HFFc6 (cell line): ENCODE measurements around the gene ZNF429. TPM values are rescaled to one million over a fixed set of nuclear protein-coding genes. Genes with fewer than 3 reads are reported as not detected.
"Not testable (repeated sequence)": the region's sequence is repeated elsewhere in the genome, so short reads cannot be mapped to it uniquely, and the experiment has no call there.

Source experiments
- DNase-seq: peaks from one replicate; pipeline ENCODE4 v3.0.0-alpha.2; 2018
- H3K27ac Mint-ChIP-seq: 2 replicates; pipeline ENCODE4 v1.8.0; 2020; ENCODE audit warnings: mild to moderate bottlenecking, mixed read lengths
- H3K27me3 Mint-ChIP-seq: 2 replicates; pipeline ENCODE4 v1.8.0; 2021; ENCODE audit warnings: mild to moderate bottlenecking, moderate library complexity, mixed read lengths; ENCODE audit not compliant: insufficient read depth
- H3K36me3 Mint-ChIP-seq: 2 replicates; pipeline ENCODE4 v1.8.0; 2021; ENCODE audit warnings: low read depth, mixed read lengths
- H3K4me1 Mint-ChIP-seq: 2 replicates; pipeline ENCODE4 v1.8.0; 2020; ENCODE audit warnings: low read depth, mixed read lengths
- H3K4me3 Mint-ChIP-seq: 2 replicates; pipeline ENCODE4 v1.8.0; 2020; ENCODE audit warnings: mild to moderate bottlenecking, moderate library complexity, mixed read lengths
- H3K9me3 Mint-ChIP-seq: 2 replicates; pipeline ENCODE4 v1.8.0; 2020; ENCODE audit warnings: mild to moderate bottlenecking, mixed read lengths
- total RNA-seq, 6 experiments: library from RNA; stranded (reverse); fragmentation: NEBNext Ultra II Directional; extraction: Animal tissue kit (Norgen Biotek cat#: 25700); gene quantifications; 2 replicates in 1 of 6; 3 replicates in 5 of 6; pipeline ENCODE4 v1.2.3, GENCODE V29; 2021
- TF ChIP-seq, protein P1 (sequence below): fragments of 200-600 bp; sonication (generic); IDR thresholded peaks from 2 replicates; pipeline ENCODE4 v1.5.0; 2021; ENCODE audit warnings: antibody characterized with exemption, mild to moderate bottlenecking

Gene ZNF429
- total RNA-seq, 6 experiments from 2014 or later, result 5.4 to 7.6 (median 6.7) TPM

DNA sequence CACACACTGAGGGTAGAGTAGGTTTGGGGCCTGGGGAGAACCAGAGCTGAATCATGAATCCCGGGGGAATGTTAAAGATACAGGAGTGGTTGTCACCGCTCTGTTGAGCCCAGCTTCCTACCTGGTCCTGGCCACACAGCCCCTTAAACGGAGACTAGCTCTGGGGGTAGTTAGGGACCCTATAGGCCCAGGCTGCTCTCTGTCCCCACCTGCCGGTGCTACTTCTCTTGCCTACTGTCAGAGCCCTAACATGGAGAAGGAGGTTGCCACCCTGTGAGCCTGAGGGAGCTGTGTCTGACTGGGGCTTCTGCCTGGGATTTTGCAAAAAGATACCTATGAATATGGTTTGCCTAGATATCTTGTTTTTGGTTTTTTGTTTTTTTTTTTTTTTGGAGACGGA, 36.6 kb upstream of the ZNF429 start:
- DNase-seq, result no peak
- no peaks in the 10 kb centered on the region for H3K4me1 Mint-ChIP-seq
- no peaks in the 10 kb centered on the region for H3K36me3 Mint-ChIP-seq
- H3K27ac Mint-ChIP-seq, result no peak overlapping the region
- TF ChIP-seq, protein P1, sequence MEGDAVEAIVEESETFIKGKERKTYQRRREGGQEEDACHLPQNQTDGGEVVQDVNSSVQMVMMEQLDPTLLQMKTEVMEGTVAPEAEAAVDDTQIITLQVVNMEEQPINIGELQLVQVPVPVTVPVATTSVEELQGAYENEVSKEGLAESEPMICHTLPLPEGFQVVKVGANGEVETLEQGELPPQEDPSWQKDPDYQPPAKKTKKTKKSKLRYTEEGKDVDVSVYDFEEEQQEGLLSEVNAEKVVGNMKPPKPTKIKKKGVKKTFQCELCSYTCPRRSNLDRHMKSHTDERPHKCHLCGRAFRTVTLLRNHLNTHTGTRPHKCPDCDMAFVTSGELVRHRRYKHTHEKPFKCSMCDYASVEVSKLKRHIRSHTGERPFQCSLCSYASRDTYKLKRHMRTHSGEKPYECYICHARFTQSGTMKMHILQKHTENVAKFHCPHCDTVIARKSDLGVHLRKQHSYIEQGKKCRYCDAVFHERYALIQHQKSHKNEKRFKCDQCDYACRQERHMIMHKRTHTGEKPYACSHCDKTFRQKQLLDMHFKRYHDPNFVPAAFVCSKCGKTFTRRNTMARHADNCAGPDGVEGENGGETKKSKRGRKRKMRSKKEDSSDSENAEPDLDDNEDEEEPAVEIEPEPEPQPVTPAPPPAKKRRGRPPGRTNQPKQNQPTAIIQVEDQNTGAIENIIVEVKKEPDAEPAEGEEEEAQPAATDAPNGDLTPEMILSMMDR, result no peak
- H3K27me3 Mint-ChIP-seq, result no peaks in the 10 kb centered on the region; the same call in 1 of the 2 replicates
- no peak overlapping the region for H3K4me3 Mint-ChIP-seq
- H3K9me3 Mint-ChIP-seq, result peaks cover 32% of the 10 kb centered on the region

DNA sequence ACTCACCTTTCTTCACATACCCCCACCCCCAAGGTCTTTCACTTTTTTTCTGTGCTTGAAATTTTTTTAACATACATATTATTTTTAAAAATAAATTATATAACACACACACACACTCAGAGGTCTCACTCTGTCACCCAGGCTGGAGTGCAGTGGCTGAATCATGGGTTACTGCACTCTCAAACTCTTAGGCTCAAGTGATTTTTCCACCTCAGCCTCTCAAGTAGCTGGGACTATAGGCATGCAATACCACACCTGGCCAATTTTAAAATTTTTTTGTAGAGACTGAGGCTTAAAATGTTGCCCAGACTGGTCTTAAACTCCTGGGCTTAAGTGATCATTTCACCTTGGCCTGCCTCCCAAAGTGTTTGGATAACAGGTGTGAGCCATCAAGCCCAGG, 32.9 kb upstream of the ZNF429 start:
- Mint-ChIP-seq H3K4me3 (no peak overlapping the region), H3K36me3 (no peaks in the 10 kb centered on the region), H3K4me1 (no peaks in the 10 kb centered on the region), H3K27ac (no peak overlapping the region), H3K9me3 (peaks cover 35% of the 10 kb centered on the region), H3K27me3 (no peaks in the 10 kb centered on the region)
- DNase-seq, result no peak
- TF ChIP-seq, protein P1, result no peak

DNA sequence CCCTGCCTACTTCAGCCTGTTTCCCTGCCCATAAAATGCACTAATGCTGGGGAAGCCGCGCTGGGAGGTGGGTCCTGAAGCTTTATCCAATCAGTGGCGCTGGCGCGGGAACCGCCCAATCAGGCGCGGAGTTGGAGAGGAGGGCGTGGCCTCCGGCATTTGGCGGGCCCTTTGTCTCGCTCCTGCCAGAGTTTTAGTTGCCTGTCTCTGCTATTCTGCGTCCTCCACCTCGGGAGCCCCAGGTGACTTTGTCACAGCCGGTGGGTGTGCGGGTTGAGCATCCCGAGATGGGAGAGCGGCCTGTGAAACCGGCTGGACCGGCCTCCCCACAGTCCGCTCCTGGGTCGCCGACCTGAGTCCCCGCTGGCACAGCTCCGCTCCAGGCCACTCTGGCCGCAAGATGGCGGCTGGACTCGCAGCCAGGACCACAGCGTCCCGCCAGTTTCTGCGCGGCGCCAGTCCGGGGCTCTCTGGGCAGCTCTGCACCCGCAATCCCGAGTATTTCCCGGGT, 30.7 kb upstream of the ZNF429 start:
- no peaks in the 10 kb centered on the region for H3K4me1 Mint-ChIP-seq
- peak overlapping the region; percentile 67; the same call in 1 of the 2 replicates for H3K4me3 Mint-ChIP-seq
- H3K27ac Mint-ChIP-seq, result no peak overlapping the region
- H3K9me3 Mint-ChIP-seq, result peaks cover 27% of the 10 kb centered on the region
- no peaks in the 10 kb centered on the region for H3K36me3 Mint-ChIP-seq
- H3K27me3 Mint-ChIP-seq, result no peaks in the 10 kb centered on the region; the same call in 1 of the 2 replicates
- TF ChIP-seq, protein P1, result no peak
- DNase-seq, result peak; percentile 32

DNA sequence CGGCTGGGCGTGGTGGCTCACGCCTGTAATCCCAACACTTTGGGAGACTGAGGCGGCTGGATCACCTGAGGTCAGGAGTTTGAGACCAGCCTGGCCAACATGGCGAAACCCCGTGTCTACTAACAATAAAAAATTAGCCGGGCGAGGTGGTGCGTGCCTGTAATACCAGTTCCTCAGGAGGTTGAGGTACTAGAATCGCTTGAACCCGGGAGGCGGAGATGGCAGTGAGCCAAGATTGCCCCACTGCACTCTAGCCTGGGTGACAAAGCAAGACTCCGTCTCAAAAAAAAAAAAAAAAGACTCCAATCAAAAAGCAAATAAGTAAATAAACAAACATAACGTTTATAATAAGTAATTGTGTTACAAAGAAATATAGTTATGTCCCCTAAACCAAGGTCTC, 23.0 kb upstream of the ZNF429 start:
- H3K4me1 Mint-ChIP-seq, H3K27me3 Mint-ChIP-seq, H3K36me3 Mint-ChIP-seq, DNase-seq, H3K27ac Mint-ChIP-seq: not testable (repeated sequence)
- peaks cover 18% of the 10 kb centered on the region for H3K9me3 Mint-ChIP-seq
- H3K4me3 Mint-ChIP-seq, result peak overlapping the region; percentile 60

DNA sequence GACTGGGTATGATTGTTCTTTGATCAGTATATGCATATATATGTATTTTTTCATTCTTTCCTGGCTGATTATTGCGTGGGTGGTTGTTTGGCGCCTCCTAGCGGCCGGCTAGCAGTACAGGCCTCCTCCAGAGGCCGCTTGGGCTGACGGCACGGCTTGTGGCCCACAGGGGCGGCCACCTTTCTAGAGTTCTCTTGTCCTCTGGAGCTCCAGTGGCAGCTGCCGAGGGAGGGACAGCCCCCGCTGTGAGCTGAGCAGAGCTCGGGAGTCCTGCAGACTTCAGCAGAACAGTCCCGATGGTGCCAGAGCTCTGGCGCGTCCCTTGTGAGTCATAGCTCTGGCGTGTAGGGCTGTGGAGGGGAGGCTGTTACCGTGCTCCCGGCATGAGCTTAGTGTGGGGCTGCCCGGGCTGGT, 22.5 kb upstream of the ZNF429 start:
- H3K27me3 Mint-ChIP-seq, result no peaks in the 10 kb centered on the region; the same call in 1 of the 2 replicates
- TF ChIP-seq, protein P1, result peak; percentile 93
- peak; percentile 90 for DNase-seq
- H3K4me1 Mint-ChIP-seq, result no peaks in the 10 kb centered on the region; the same call in 1 of the 2 replicates
- H3K4me3 Mint-ChIP-seq, result peak overlapping the region; percentile 60
- peaks cover 14% of the 10 kb centered on the region for H3K36me3 Mint-ChIP-seq
- H3K9me3 Mint-ChIP-seq, result peaks cover 22% of the 10 kb centered on the region
- peak overlapping the region; percentile 48; the same call in 1 of the 2 replicates for H3K27ac Mint-ChIP-seq

DNA sequence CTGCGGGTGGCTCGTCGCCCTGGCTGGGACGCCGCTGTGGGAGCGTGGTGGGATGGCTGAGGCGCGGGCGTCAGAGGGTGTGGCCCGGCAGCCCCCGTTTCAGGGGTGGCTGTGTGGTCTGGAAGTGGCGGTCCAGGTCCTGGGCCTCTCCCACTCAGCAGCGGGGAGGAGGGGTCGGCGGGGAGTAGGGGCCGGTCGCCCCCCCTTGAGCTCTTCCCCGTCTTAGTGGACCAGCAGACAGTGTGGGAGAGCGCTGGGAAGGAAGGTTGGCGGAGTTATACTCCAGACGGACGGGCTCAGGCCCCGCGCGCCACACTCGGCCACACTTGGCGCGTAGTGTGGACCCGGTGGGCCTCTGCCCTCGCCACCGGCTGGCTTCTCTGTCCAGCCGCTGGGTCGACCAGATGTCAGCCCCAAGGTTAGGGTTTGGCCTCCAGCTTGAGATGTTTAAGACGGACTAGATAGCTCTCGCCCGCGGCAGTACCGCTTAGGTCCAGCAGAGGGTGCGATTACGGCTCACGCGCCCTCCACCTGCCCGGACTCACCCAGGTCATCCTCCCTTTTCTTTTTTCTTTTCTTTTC, 21.7 kb upstream of the ZNF429 start:
- no peak overlapping the region for H3K27ac Mint-ChIP-seq
- no peaks in the 10 kb centered on the region for H3K27me3 Mint-ChIP-seq
- peak overlapping the region; percentile 60; the same call in 1 of the 2 replicates for H3K4me3 Mint-ChIP-seq
- TF ChIP-seq, protein P1, result peak; percentile 81
- peaks cover 19% of the 10 kb centered on the region for H3K36me3 Mint-ChIP-seq
- peak; percentile 10 for DNase-seq
- H3K4me1 Mint-ChIP-seq, result no peaks in the 10 kb centered on the region; the same call in 1 of the 2 replicates
- H3K9me3 Mint-ChIP-seq, result peaks cover 30% of the 10 kb centered on the region
